Measurements from ENCODE around the gene GOLGA8Q.
"Not testable (repeated sequence)": the region's sequence is repeated elsewhere in the genome, so short reads cannot be mapped to it uniquely, and the experiment has no call there.

GOLGA8Q gene

GRCh38 chr15:30551750-30552149 lies at the start of gene GOLGA8Q:
TSS of gene GOLGA8Q (plus strand) at chr15:30552050. CDS start at chr15:30552078, 28 bp downstream.
- DNase-seq: not testable (repeated sequence)

GRCh38 chr15:30502904-30503781 lies 48.7 kb upstream of the GOLGA8Q start:
- not testable (repeated sequence) for DNase-seq

- DNase-seq: not testable (repeated sequence)
Observed at GRCh38 chr15:30504162-30504843, 47.5 kb upstream of the GOLGA8Q start.

GRCh38 chr15:30514545-30514944 lies 37.3 kb upstream of the GOLGA8Q start:
- DNase-seq: not testable (repeated sequence)

GRCh38 chr15:30523453-30524243 lies 28.2 kb upstream of the GOLGA8Q start:
- not testable (repeated sequence) for DNase-seq

GRCh38 chr15:30525912-30526311 lies 25.9 kb upstream of the GOLGA8Q start:
- not testable (repeated sequence) for DNase-seq

- not testable (repeated sequence) for DNase-seq
Observed at GRCh38 chr15:30529049-30529448, 22.8 kb upstream of the GOLGA8Q start.

- DNase-seq: not testable (repeated sequence)
Observed at GRCh38 chr15:30566949-30567348, 15.1 kb downstream of the GOLGA8Q start.

- not testable (repeated sequence) for DNase-seq
Observed at GRCh38 chr15:30573012-30573491, 21.2 kb downstream of the GOLGA8Q start.

- DNase-seq: not testable (repeated sequence)
Observed at GRCh38 chr15:30579394-30579970, 27.6 kb downstream of the GOLGA8Q start.

GRCh38 chr15:30580716-30581115 lies 28.9 kb downstream of the GOLGA8Q start:
- not testable (repeated sequence) for DNase-seq

- peak; percentile 1 for DNase-seq
Observed at GRCh38 chr15:30598953-30599352, 47.1 kb downstream of the GOLGA8Q start.

- not testable (repeated sequence) for DNase-seq
Observed at GRCh38 chr15:30603796-30604195, 51.9 kb downstream of the GOLGA8Q start, which contains the start of gene GOLGA8H. TSS of gene GOLGA8H (plus strand) at chr15:30604028. CDS start at chr15:30604126, 98 bp downstream.
